Large intestine (tissue), 12 donors: ENCODE results near the gene TAF11L2. TPM values are rescaled to one million over a fixed set of nuclear protein-coding genes. Genes with fewer than 3 reads are reported as not detected.
"Not testable (repeated sequence)": the region's sequence is repeated elsewhere in the genome, so short reads cannot be mapped to it uniquely, and the experiment has no call there.

Experiments
- DNase-seq, 2 donors: peaks; one replicate each; pipeline versions ENCODE4 v3.0.0 to v3.0.0-alpha.2; 2013
- H3K27ac ChIP-seq: one replicate; pipeline ENCODE4 v1.5.1; 2013; ENCODE audit warnings: low read length
- H3K27me3 ChIP-seq: 2 replicates; pipeline ENCODE4 v1.6.1; 2013; ENCODE audit warnings: low read length; ENCODE audit not compliant: control insufficient read depth, insufficient read depth
- H3K36me3 ChIP-seq: 2 replicates; pipeline ENCODE4 v1.6.1; 2013; ENCODE audit warnings: low read length; ENCODE audit not compliant: control insufficient read depth, insufficient read depth
- H3K4me1 ChIP-seq: one replicate; pipeline ENCODE4 v1.6.1; 2013; ENCODE audit warnings: low read length; ENCODE audit not compliant: control insufficient read depth, insufficient read depth
- H3K4me3 ChIP-seq: one replicate; pipeline ENCODE4 v1.5.1; 2013; ENCODE audit warnings: low read length
- H3K9me3 ChIP-seq: one replicate; pipeline ENCODE4 v1.6.1; 2013; ENCODE audit warnings: mild to moderate bottlenecking, low read depth, low read length, moderate library complexity; ENCODE audit not compliant: control insufficient read depth
- WGBS: methylation state at CpG from one replicate; pipeline ENCODE4 v1.1.5; 2013; ENCODE audit warnings: low lambda C conversion rate; ENCODE audit not compliant: insufficient coverage; 5-methylcytosine and 5-hydroxymethylcytosine counted together
- long read RNA-seq, 11 donors: transcript quantifications; one replicate each; lab custom pipeline, GENCODE V29; 2026
- polyA plus RNA-seq: library from polyadenylated mRNA; unstranded; fragments of 120-200 nt; gene quantifications from one replicate; pipeline ENCODE4 v1.2.1, GENCODE V29; 2013

TAF11L2 gene
- polyA plus RNA-seq, result not detected
- long read RNA-seq, donor 1, result 0 reads
- long read RNA-seq, donor 2, result 0 reads
- long read RNA-seq, donor 3, result 0 reads
- long read RNA-seq, donor 4, result 0 reads
- long read RNA-seq, donor 5, result 0 reads
- long read RNA-seq, donor 6, result 0 reads
- long read RNA-seq, donor 7, result 0 reads
- long read RNA-seq, donor 8, result 0 reads
- long read RNA-seq, donor 9, result 0 reads
- long read RNA-seq, donor 10, result 0 reads
- long read RNA-seq, donor 11, result 0 reads

DNA sequence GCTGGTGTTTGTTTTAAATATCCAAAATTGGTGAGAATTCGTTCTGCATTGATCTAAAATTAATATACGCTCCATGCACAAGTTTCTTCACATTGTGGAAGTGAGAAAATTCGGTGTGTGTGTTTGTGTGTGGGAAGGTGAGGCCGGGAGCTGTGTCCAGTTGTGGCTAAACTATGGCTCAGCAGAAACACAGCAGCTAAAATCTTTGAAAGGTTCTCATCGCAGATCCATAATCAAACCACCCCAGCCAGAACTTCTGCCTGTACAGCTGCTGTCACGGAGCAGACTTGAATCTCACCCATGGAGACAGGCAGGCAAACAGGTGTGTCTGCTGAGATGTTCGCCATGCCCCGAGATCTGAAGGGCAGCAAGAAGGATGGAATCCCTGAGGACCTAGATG is at the start of gene TAF11L2:
Gene TAF11L2 (plus strand): TSS at position 301 of the 400 bp plus-strand sequence.
- H3K27ac ChIP-seq, H3K4me1 ChIP-seq, H3K9me3 ChIP-seq, H3K36me3 ChIP-seq, DNase-seq, H3K4me3 ChIP-seq, H3K27me3 ChIP-seq: not testable (repeated sequence)
- WGBS, result no CpG with 5 or more reads among the region's 8 CpGs

DNA sequence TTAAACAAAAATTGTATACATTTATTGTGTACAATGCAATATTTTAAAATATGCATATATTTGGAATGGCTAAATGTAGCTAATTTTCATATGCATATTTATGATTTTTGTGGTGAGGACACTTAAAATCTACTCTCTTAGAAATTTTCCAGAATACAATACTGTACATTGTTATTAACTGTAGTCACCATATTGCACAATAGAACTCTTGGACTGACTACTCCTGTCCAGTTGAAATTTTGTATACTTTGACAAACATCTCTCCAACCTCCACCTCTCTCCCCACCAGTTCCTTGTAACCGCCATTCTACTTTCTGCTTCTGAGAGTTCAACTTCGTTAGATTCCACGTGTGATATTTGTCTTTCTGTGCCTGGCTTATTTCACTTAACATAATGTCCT is 49.2 kb upstream of the TAF11L2 start:
- 96% methylated on average over 3 of the region's 3 CpGs for WGBS
- DNase-seq, result no peak

DNA sequence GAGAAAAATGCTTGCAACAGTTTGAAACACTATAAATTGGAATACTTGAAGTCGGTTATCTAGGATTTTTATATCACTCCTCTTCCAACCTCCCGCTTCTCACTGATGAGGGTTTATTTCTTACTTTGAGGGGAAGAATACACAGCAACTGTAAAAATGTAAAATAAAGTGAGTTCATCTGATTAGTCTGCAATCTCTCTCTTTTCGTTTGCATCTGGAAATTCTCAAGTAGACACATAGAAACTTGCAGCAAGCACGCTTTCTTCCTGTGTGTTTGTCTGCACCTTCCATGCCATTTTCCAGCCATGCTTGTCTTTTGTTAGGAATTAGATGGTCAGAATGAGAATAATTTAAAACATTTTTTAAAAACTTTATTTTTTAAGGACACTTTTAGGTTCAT is 45.1 kb upstream of the TAF11L2 start:
- Histone ChIP-seq H3K9me3 (peaks cover 4% of the 10 kb centered on the region), H3K4me1 (no peaks in the 10 kb centered on the region), H3K4me3 (no peak overlapping the region), H3K27ac (no peak overlapping the region), H3K27me3 (no peaks in the 10 kb centered on the region), H3K36me3 (no peaks in the 10 kb centered on the region)
- DNase-seq, result no peak
- 77% methylated on average over 3 of the region's 4 CpGs for WGBS

More for the DNA sequence above, 49.2 kb upstream of the TAF11L2 start:
- Histone ChIP-seq H3K27me3 (no peaks in the 10 kb centered on the region), H3K27ac (no peak overlapping the region), H3K36me3 (no peaks in the 10 kb centered on the region), H3K4me1 (no peaks in the 10 kb centered on the region), H3K9me3 (no peaks in the 10 kb centered on the region), H3K4me3 (no peak overlapping the region)

DNA sequence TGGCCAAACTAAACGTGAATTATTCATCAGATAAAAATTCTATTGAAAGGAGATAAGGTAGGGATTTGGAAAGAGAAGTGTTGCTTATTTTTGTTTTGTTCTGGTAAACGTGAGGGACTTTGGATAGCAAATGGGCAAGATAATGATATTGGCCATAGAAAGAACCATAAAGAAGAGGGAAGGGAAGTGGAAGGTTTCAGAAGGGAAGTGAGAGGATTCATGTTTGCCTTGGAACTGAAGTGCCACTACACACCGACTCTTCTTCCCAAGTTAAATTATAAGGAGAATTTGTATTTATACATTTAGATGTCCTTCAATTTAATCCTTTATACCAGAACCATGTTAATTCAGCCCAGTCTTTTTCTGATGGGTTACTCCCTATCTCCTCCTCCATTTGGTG is 42.1 kb upstream of the TAF11L2 start:
- no peaks in the 10 kb centered on the region for H3K27me3 ChIP-seq
- H3K9me3 ChIP-seq, result peaks cover 4% of the 10 kb centered on the region
- no peaks in the 10 kb centered on the region for H3K36me3 ChIP-seq
- H3K4me3 ChIP-seq, result no peak overlapping the region
- DNase-seq, result no peak
- H3K27ac ChIP-seq, result no peak overlapping the region
- H3K4me1 ChIP-seq, result no peaks in the 10 kb centered on the region
- 70% methylated on average over 2 of the region's 3 CpGs for WGBS

DNA sequence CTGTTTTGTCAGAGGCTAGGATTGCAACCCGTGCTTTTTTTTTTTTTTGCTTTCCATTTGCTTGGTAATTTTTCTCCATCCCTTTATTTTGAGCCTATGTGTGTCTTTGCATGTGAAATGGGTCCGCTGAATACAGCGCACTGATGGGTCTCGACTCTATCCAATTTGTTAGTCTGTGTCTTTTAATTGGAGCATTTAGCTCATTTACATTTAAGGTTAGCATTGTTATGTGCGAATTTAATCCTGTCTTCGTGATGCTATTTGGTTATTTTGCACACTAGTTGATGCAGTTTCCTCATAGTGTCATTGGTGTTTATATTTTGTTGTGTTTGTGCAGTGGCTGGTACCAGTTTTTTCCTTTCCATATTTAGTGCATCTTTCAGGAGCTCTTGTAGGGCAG is 36.2 kb upstream of the TAF11L2 start:
- no peak for DNase-seq
- Histone ChIP-seq H3K9me3 (peaks cover 4% of the 10 kb centered on the region), H3K27ac (no peak overlapping the region), H3K4me3 (no peak overlapping the region), H3K36me3 (no peaks in the 10 kb centered on the region), H3K27me3 (no peaks in the 10 kb centered on the region), H3K4me1 (no peaks in the 10 kb centered on the region)
- 100% methylated on average over 2 of the region's 6 CpGs for WGBS

DNA sequence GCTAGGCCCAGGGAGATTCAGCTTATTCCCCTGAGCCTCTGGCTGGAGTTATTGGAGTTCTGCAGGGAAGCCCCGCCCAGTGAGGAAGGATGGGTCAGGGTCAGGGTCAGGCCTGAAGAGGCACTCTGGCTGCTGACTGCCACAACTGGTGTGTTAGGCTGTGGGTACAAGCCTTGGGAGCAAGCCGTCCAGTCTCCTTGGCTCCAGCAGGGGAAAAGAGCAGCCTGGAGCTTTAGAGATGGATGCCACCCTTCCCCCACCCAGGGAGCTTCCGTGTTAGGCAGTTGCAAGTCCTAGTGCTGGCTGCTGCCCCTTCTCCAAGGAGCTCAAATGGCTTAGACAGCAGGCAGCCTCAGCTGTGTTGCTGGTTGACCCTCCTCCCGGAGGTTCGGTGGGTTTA is 34.4 kb upstream of the TAF11L2 start:
- Histone ChIP-seq H3K27ac (no peak overlapping the region), H3K4me1 (no peaks in the 10 kb centered on the region), H3K27me3 (no peaks in the 10 kb centered on the region), H3K9me3 (no peaks in the 10 kb centered on the region), H3K4me3 (no peak overlapping the region), H3K36me3 (no peaks in the 10 kb centered on the region)
- no CpG with 5 or more reads among the region's 5 CpGs for WGBS
- no peak for DNase-seq

DNA sequence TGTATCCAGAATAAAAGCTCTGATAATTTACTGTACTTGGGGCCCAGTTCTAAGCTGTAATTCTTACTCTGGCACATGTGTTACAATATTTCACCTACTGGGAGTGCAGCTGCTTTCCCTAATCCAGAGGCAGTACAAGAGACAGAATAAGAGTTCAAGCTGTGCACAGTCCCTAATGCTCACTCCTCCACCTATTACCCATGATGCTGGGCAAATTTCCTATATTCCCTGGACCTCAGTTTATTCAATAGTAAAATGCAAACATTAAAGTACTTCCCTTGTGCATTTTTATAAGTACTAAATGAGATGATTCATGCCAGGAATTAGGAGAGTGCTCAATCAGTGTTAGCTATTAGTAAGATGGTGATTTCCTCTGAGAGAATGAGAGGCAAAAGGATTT is 28.0 kb upstream of the TAF11L2 start:
- Histone ChIP-seq H3K9me3 (no peaks in the 10 kb centered on the region), H3K4me1 (no peaks in the 10 kb centered on the region), H3K36me3 (no peaks in the 10 kb centered on the region), H3K27me3 (no peaks in the 10 kb centered on the region), H3K4me3 (no peak overlapping the region), H3K27ac (no peak overlapping the region)
- no peak for DNase-seq

DNA sequence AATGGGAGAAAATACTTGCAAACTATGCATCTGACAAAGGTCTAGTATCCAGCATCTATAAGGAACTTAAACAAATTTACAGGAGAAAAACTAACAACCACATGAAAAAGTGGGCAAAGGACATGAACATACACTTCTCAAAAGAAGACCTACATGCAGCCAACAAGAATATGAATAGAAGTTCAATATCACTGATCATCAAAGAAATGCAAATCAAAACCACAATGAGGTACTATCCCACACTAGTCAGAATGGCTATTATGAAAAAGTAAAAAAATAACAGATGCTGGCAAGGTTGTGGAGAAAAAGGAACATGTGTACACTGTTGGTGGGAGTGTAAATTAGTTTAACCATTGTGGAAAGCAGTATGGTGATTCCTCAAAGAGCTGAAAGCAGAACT is 23.0 kb upstream of the TAF11L2 start:
- H3K9me3 ChIP-seq, DNase-seq, H3K27ac ChIP-seq, H3K4me3 ChIP-seq, H3K36me3 ChIP-seq, H3K27me3 ChIP-seq, H3K4me1 ChIP-seq: not testable (repeated sequence)

DNA sequence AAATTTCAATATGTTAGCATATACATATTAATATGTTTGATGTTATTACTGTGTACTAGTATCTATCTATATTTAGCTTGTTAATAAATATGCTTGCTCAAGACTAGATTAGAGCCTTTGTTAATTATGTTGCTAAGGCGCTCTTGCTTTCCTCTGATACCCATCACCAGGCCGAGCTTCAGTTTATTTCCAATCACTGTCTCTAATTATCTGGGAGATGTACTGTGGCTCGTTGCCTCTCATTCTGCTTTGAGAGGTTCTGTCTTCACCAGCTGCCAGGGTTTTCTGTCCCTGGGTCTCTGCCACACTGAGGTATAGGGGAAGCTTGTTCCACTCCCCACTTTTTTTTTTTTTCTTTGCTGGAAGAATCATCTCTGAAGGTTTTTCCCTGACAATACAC is 21.0 kb upstream of the TAF11L2 start:
- Histone ChIP-seq H3K27me3 (no peaks in the 10 kb centered on the region), H3K4me3 (no peak overlapping the region), H3K27ac (no peak overlapping the region), H3K36me3 (no peaks in the 10 kb centered on the region), H3K4me1 (no peaks in the 10 kb centered on the region), H3K9me3 (no peaks in the 10 kb centered on the region)
- 100% methylated on average over 1 of the region's 3 CpGs for WGBS
- no peak for DNase-seq

DNA sequence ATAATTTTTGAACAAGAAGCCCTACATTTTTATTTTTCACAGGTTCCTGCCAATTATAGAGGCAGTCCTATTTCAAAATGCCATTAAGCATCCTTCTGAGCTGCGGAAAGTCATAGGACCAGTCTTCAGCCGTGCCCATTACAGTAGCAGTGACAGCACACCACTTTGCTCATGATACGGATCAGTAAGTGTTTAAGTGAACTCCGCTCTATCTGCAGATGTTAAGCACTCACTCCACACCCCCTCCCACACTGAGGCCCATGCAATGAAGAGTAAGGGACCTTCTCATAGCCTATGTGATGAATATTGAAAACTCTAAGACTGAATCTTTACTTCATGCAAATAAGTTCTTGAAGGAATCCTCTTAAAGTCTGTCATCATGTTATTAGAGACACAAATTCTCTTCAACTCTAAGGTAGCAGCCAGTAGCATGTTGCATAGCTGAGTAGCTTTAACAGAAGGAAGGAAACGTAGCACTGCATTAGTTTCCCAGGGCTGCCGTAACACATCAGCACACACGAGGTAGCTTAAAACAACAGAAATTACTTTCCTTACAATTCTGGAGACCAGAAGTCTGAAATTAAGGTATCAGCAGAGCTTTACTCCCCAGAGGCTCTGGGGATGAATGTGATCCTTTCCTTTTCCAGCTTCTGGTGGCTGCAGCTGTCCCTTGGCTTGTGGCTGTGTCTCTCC is 20.3 kb upstream of the TAF11L2 start:
- no peak for DNase-seq
- no CpG with 5 or more reads among the region's 7 CpGs for WGBS
- no peaks in the 10 kb centered on the region for H3K27me3 ChIP-seq

DNA sequence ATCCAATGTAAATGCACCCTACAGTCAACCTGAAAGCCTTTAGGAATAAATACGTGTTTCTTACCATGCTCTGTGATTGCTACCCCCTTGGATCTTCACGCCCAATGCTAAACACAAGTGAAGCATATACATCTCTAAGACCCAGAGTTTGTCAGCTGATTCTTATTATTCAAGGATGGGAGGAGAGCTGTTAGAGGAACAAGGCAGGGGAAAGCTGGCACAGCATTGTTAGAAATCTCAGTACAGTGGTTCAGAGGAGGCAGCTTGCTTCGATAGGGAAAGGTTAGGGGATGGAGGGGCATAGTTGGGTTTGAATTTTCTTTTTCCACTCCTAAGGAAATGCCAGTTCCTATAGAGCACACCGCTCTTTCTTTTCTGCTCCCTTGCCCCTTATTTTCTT is 16.7 kb upstream of the TAF11L2 start:
- DNase-seq, result no peak
- Histone ChIP-seq H3K27ac (no peak overlapping the region), H3K4me1 (no peaks in the 10 kb centered on the region), H3K27me3 (no peaks in the 10 kb centered on the region), H3K9me3 (no peaks in the 10 kb centered on the region), H3K4me3 (no peak overlapping the region), H3K36me3 (no peaks in the 10 kb centered on the region)
- 100% methylated on average over 1 of the region's 4 CpGs for WGBS

More for the DNA sequence above, 20.3 kb upstream of the TAF11L2 start:
- Histone ChIP-seq H3K27ac (no peak overlapping the region), H3K36me3 (no peaks in the 10 kb centered on the region), H3K9me3 (no peaks in the 10 kb centered on the region), H3K4me1 (no peaks in the 10 kb centered on the region), H3K4me3 (no peak overlapping the region)
